ENCODE measurements around the gene NR4A3. TPM values are rescaled to one million over a fixed set of nuclear protein-coding genes. Genes with fewer than 3 reads are reported as not detected.

NR4A3 gene
- total and polyA plus RNA-seq, 5 experiments from 2014 or later: 0.22 to 1.7 (median 0.47) TPM; not detected in 1

DNA sequence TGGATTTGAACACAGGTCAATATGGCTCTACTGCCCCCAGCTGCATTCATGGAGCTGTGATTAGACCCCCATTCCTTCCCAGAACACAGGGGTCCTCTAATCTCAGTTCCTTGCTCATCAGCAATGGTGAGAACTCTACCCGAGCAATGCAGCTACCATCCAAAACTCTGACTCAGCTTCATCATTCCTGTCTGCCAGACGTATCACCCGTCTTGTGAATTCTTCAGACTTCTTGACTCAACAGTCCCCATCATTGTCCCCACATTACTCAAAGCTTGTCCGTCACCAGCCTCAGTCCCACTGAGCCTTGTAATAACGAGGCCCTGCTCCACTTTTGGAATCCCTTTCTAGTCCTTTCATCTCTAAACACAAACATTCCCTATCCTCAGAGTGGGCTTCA is 48.4 kb downstream of the NR4A3 start:
- H3K9me3 Mint-ChIP-seq: no peaks in the 10 kb centered on the region

GRCh38 chr9:99873531-99873930 is 51.8 kb downstream of the NR4A3 start:
- peaks cover 0 to 4% (median 4%) of the 10 kb centered on the region in 3 donors for H3K36me3 Mint-ChIP-seq
- no peak for ATAC-seq
- no peaks in the 10 kb centered on the region for H3K4me1 Mint-ChIP-seq
- peaks cover 0 to 7% (median 3%) of the 10 kb centered on the region in 5 donors for H3K27me3 Mint-ChIP-seq
- H3K9me3 Mint-ChIP-seq: peaks cover 0 to 3% (median 0%) of the 10 kb centered on the region in 9 donors
- no peak overlapping the region for H3K4me3 Mint-ChIP-seq
- POLR2A ChIA-PET: no interaction called here
- no peak for DNase-seq
- H3K27ac Mint-ChIP-seq: no peak overlapping the region

More for the DNA sequence above, 48.4 kb downstream of the NR4A3 start:
- POLR2A ChIA-PET: no interaction called here
- H3K4me1 Mint-ChIP-seq: no peaks in the 10 kb centered on the region
- H3K27me3 Mint-ChIP-seq: peaks cover 0 to under 1% (median 0%) of the 10 kb centered on the region in 5 donors
- peak in 1 of 2 donors; percentile 25 for ATAC-seq
- no peak overlapping the region for H3K27ac Mint-ChIP-seq
- H3K4me3 Mint-ChIP-seq: no peak overlapping the region
- H3K36me3 Mint-ChIP-seq: no peaks in the 10 kb centered on the region
- DNase-seq: no peak

DNA sequence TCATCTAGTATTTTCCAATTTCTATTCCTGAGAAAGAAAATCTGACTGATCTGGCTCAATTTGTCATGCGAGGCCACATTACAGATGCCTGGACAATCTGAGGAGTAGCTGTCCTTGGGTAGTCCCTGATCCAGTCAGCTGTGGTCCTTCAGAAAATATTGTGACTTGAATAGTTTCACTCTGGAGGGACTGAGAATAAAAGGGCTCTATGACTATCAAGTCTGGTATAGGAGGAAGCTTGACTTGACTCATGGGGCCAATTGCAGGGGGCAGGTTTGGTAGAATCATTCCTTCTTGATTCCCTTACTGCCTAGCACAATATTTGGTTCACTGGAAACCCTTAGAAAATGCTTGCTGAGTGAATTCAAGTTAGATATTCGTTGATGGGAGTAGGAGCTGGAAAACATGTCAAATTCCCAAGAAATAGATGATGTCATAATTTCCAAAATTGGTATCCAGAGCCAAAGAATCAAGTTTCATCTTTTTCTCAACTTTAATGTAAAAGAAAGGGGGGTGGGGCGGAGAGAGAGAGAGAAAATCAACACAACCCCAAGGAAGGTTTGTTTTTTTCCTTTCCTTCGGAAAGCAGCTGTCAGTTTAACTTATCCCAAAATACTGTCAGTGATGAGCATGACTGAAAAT is 52.4 kb downstream of the NR4A3 start:
- POLR2A ChIA-PET: no interaction called here
- H3K27me3 Mint-ChIP-seq: peaks cover 0 to 7% (median 3%) of the 10 kb centered on the region in 5 donors
- H3K9me3 Mint-ChIP-seq: peaks cover 0 to 3% (median 0%) of the 10 kb centered on the region in 9 donors
- DNase-seq (no peak), ATAC-seq (no peak)
- no peak overlapping the region for H3K27ac Mint-ChIP-seq
- peaks cover 0 to 4% (median 4%) of the 10 kb centered on the region in 3 donors for H3K36me3 Mint-ChIP-seq
- H3K4me1 Mint-ChIP-seq: no peaks in the 10 kb centered on the region
- H3K4me3 Mint-ChIP-seq: no peak overlapping the region

- no peak for DNase-seq
- Mint-ChIP-seq H3K27me3 (peaks cover 0 to 9% (median 3%) of the 10 kb centered on the region in 5 donors), H3K9me3 (peaks cover 0 to 6% (median 0%) of the 10 kb centered on the region in 9 donors), H3K27ac (no peak overlapping the region), H3K36me3 (peaks cover 0 to 10% (median 6%) of the 10 kb centered on the region in 3 donors), H3K4me3 (no peak overlapping the region), H3K4me1 (no peaks in the 10 kb centered on the region)
- ATAC-seq: no peak
- POLR2A ChIA-PET: interaction anchor here (0.6 kb wide), 1 partner anchor 78 kb away, joined by 3 read pairs; no protein-coding TSS in a partner anchor
These were observed 54.5 kb downstream of the NR4A3 start for GRCh38 chr9:99876190-99876589.

GRCh38 chr9:99878651-99879050 is 57.0 kb downstream of the NR4A3 start:
- Mint-ChIP-seq H3K4me1 (no peaks in the 10 kb centered on the region), H3K27me3 (peaks cover 0 to 9% (median 3%) of the 10 kb centered on the region in 5 donors), H3K4me3 (no peak overlapping the region), H3K36me3 (peaks cover 0 to 10% (median 9%) of the 10 kb centered on the region in 3 donors), H3K9me3 (peaks cover 0 to 6% (median 0%) of the 10 kb centered on the region in 9 donors), H3K27ac (no peak overlapping the region)
- ATAC-seq (no peak), DNase-seq (no peak)
- POLR2A ChIA-PET: no interaction called here

DNA sequence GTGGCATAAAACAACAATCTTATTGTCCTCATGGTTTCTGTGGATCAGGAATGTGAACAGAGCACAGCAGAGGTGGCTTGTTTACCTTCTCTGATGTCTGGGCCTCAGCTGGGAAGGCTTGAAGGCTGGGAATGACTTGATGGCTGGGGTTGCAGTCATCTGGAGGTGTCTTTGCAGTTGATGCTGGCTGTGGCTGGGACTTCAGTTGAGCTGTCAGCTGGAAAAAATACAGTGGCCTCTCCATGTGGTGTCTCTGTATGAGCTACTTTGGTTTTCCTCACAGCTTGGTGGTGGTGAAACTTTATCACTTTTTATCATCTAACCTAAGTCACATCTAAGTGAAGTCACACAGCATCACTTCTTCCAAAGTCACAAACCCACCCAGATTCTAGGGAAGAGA is 60.1 kb downstream of the NR4A3 start:
- POLR2A ChIA-PET: no interaction called here
- Mint-ChIP-seq H3K27me3 (peaks cover 0 to 2% (median 0%) of the 10 kb centered on the region in 5 donors), H3K4me3 (no peak overlapping the region), H3K4me1 (no peaks in the 10 kb centered on the region), H3K27ac (no peak overlapping the region), H3K36me3 (peaks cover 0 to 6% (median 5%) of the 10 kb centered on the region in 3 donors), H3K9me3 (peaks cover 0 to 3% (median 0%) of the 10 kb centered on the region in 9 donors)
- DNase-seq (no peak), ATAC-seq (no peak)

DNA sequence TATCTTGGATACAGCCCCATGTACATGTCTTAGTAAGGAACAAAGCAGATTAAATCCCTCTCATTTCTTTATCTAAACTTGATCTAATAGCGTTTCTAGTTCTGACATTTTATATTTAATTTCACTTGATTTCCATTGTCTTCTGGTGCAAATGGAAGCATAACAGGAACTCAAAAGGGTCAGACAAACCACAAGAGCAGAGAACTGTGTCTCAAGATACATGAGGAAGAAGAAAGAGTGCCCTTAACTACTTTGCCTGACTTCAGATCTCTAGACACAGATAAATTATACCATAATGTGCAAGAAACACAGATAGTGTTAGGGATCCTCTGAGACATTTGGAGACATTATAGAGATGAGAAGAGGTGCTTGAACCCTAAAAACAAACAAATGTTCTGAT is 64.1 kb downstream of the NR4A3 start:
- Mint-ChIP-seq H3K4me1 (no peaks in the 10 kb centered on the region), H3K27ac (peak overlapping the region in 1 of 10 donors; percentile 12), H3K36me3 (peaks cover 0 to 5% (median 0%) of the 10 kb centered on the region in 3 donors), H3K27me3 (peaks cover 0 to 3% (median 0%) of the 10 kb centered on the region in 5 donors), H3K9me3 (no peaks in the 10 kb centered on the region), H3K4me3 (no peak overlapping the region)
- no peak for DNase-seq
- no peak for ATAC-seq
- POLR2A ChIA-PET: no interaction called here

DNA sequence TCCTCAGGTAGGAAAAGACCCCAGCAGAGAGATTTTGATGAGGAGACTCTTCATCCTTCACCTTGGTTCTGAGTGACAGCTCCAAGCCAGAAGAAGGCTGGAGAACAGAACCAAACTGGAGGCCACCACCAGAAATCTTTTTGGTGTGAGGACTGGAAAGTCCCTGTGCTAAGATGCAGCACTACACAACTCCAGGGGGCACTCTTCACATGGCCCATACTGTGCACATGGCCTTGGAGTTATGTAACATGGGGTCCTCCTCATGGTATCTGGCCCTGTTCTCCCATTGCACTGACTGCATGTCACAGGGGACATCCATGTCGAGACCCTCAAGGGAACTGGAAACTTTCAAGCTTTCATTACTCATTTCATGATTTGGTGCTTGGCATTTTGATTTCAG is 67.4 kb downstream of the NR4A3 start:
- POLR2A ChIA-PET: no interaction called here
- Mint-ChIP-seq H3K36me3 (peaks cover 0 to 2% (median 2%) of the 10 kb centered on the region in 3 donors), H3K4me3 (no peak overlapping the region), H3K9me3 (no peaks in the 10 kb centered on the region), H3K4me1 (no peaks in the 10 kb centered on the region), H3K27me3 (peaks cover 0 to 6% (median 0%) of the 10 kb centered on the region in 5 donors), H3K27ac (no peak overlapping the region)
- no peak for ATAC-seq
- no peak for DNase-seq

GRCh38 chr9:99894826-99895225 is 73.1 kb downstream of the NR4A3 start:
- H3K36me3 Mint-ChIP-seq: peaks cover 0 to 2% (median 2%) of the 10 kb centered on the region in 3 donors
- peaks cover 10 to 29% (median 12%) of the 10 kb centered on the region in 5 donors for H3K27me3 Mint-ChIP-seq
- POLR2A ChIA-PET: interaction anchor here (0.6 kb wide), 1 partner anchor 73 kb away, joined by 3 read pairs; the partner anchor contains the start of gene NR4A3
- ATAC-seq (no peak), DNase-seq (no peak)
- H3K4me1 Mint-ChIP-seq: peaks cover 0 to 1% (median 0%) of the 10 kb centered on the region in 4 donors
- no peaks in the 10 kb centered on the region for H3K9me3 Mint-ChIP-seq
- no peak overlapping the region for H3K4me3 Mint-ChIP-seq
- H3K27ac Mint-ChIP-seq: no peak overlapping the region

DNA sequence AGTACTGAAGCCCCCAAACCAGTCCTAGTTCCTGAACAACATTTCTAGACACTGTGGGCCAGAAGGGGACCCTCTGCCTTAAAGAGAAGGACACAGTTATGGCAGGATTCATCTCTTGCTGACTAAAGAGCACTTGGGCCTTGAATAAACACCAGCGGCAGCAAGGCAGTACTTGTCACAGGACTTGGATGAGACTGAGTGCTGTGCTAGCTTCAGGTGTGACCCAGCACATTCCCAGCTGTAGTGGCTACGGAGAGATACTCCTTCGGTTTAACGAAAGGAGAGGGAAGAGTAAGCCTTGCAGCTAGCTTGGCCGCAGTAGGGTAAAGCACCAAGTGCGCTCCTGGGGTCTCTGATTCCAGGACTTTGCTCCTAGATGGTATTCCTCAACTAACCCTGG is 73.8 kb downstream of the NR4A3 start:
- Mint-ChIP-seq H3K4me1 (peaks cover 0 to 1% (median 0%) of the 10 kb centered on the region in 4 donors), H3K36me3 (peaks cover 0 to 2% (median 2%) of the 10 kb centered on the region in 3 donors), H3K9me3 (no peaks in the 10 kb centered on the region), H3K27ac (no peak overlapping the region), H3K27me3 (peaks cover 10 to 29% (median 12%) of the 10 kb centered on the region in 5 donors), H3K4me3 (no peak overlapping the region)
- ATAC-seq (no peak), DNase-seq (no peak)
- POLR2A ChIA-PET: interaction anchor here (0.6 kb wide), 1 partner anchor 74 kb away, joined by 3 read pairs; the partner anchor contains the start of gene NR4A3

GRCh38 chr9:99896119-99896518 is 74.4 kb downstream of the NR4A3 start:
- POLR2A ChIA-PET: no interaction called here
- no peaks in the 10 kb centered on the region for H3K9me3 Mint-ChIP-seq
- peaks cover 0 to 1% (median 0%) of the 10 kb centered on the region in 4 donors for H3K4me1 Mint-ChIP-seq
- DNase-seq (no peak), ATAC-seq (no peak)
- H3K4me3 Mint-ChIP-seq: no peak overlapping the region
- H3K27me3 Mint-ChIP-seq: peaks cover 10 to 29% (median 12%) of the 10 kb centered on the region in 5 donors
- peak overlapping the region in 1 of 10 donors; percentile 15 for H3K27ac Mint-ChIP-seq
- peaks cover 0 to 2% (median 2%) of the 10 kb centered on the region in 3 donors for H3K36me3 Mint-ChIP-seq

- no peaks in the 10 kb centered on the region for H3K36me3 Mint-ChIP-seq
- POLR2A ChIA-PET: no interaction called here
- ATAC-seq: no peak
- H3K27me3 Mint-ChIP-seq: peaks cover 2 to 15% (median 4%) of the 10 kb centered on the region in 5 donors
- H3K27ac Mint-ChIP-seq: peak overlapping the region in 1 of 10 donors; percentile 44
- no peak overlapping the region for H3K4me3 Mint-ChIP-seq
- peaks cover 8 to 21% (median 20%) of the 10 kb centered on the region in 4 donors for H3K4me1 Mint-ChIP-seq
- H3K9me3 Mint-ChIP-seq: no peaks in the 10 kb centered on the region
- no peak for DNase-seq
These were observed 81.7 kb downstream of the NR4A3 start for GRCh38 chr9:99903393-99903792.

- H3K4me1 Mint-ChIP-seq: peaks cover 13 to 36% (median 32%) of the 10 kb centered on the region in 4 donors
- H3K9me3 Mint-ChIP-seq: no peaks in the 10 kb centered on the region
- DNase-seq: peak in 2 of 10 donors; percentile 7 to 10
- peaks cover 0 to 15% (median 4%) of the 10 kb centered on the region in 5 donors for H3K27me3 Mint-ChIP-seq
- H3K27ac Mint-ChIP-seq: peak overlapping the region; percentile 93 to 100 (median 98)
- H3K36me3 Mint-ChIP-seq: peaks cover 0 to 4% (median 0%) of the 10 kb centered on the region in 3 donors
- no peak for ATAC-seq
- POLR2A ChIA-PET: interaction anchor here (0.6 to 3.8 kb wide), 3 partner anchors 85 to 442 kb away, joined by 3 to 28 read pairs (median 3); partner anchors contain the start of gene NR4A3
- H3K4me3 Mint-ChIP-seq: peak overlapping the region; percentile 91 to 99 (median 97)
These were observed 84.2 kb downstream of the NR4A3 start for GRCh38 chr9:99905833-99906402.

Measured in naive thymus-derived CD8-positive, alpha-beta T cell (primary cell).